ENCODE results near the gene TIAM1.

The TIAM1 gene

DNA sequence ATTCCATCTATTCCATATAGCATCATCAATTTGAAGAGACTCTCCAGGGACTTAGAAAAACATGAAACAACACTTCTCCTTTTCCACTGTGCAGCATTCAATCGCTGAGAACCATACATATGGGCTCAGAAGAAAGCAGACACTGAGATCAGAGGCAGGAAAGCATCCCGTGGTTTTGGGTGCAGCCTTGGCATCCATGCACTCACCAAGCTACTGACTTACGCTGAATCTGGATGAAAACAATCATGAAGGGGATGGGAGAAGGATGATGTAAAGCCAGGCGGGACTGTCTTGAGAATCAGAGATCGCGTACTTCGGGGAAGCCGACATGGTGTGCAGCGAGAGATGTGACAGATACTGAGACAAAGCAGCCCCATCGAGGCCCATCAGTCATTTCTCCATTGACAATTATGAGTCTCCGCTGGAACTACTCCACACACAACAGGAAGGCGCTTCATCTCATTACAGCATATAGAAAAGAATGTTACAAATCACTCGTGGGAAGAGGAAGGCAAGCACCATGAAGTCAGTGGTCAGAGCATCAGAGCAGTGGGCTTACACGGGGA is 2.3 kb upstream of the TIAM1 start:
- no peak overlapping the region for H2AFZ ChIP-seq (ENCODE audit: low read length)
- H3K18ac ChIP-seq (ENCODE audit: low read length): no peak overlapping the region
- no peaks in the 10 kb centered on the region for H3K79me1 ChIP-seq (ENCODE audit: low read depth, low read length)
- no peak overlapping the region for H3K4ac ChIP-seq (ENCODE audit: low read length)
- no peak overlapping the region for H3K4me3 ChIP-seq (ENCODE audit: low read length in 2 of 2)
- H3K9ac ChIP-seq (ENCODE audit: low read depth, low read length, poor library complexity): no peak overlapping the region
- no peak overlapping the region for H4K91ac ChIP-seq (ENCODE audit: low read depth, low read length, poor library complexity)
- peaks cover 0 to 3% of the 10 kb centered on the region in 2 donors for H3K9me3 ChIP-seq (replicated peaks in 1 of 2; ENCODE audit: control insufficient read depth in 2 of 2, insufficient read depth in 1 of 2, low read depth in 1 of 2, low read length in 2 of 2)
- no peak overlapping the region for H3K27ac ChIP-seq (replicated peaks; ENCODE audit: low read length)
- H2AK5ac ChIP-seq (ENCODE audit: low read depth, low read length): no peak overlapping the region
- WGBS, 2 donors (ENCODE audit: extremely low coverage in 2 of 2, insufficient read length in 2 of 2, insufficient replicate concordance in 1 of 2): no CpG with 5 or more reads among the region's 14 CpGs
- H3K4me1 ChIP-seq (ENCODE audit: control insufficient read depth in 2 of 2, insufficient read depth in 1 of 2, low read depth in 1 of 2, low read length in 2 of 2): peaks cover 0 to 18% of the 10 kb centered on the region in 2 donors
- no peak overlapping the region for H2BK15ac ChIP-seq (ENCODE audit: low read length)
- no peaks in the 10 kb centered on the region for H3K36me3 ChIP-seq (replicated peaks in 1 of 2; ENCODE audit: control insufficient read depth in 2 of 2, insufficient read depth in 2 of 2, low read length in 2 of 2)
- H3K23ac ChIP-seq (ENCODE audit: low read depth, low read length, poor library complexity): no peak overlapping the region
- H2BK5ac ChIP-seq (ENCODE audit: low read length): no peak overlapping the region
- H3K4me2 ChIP-seq (ENCODE audit: insufficient read depth, low read length, poor library complexity, severe bottlenecking): no peak overlapping the region
- no peak overlapping the region for H4K8ac ChIP-seq (ENCODE audit: low read depth, low read length)
- no peaks in the 10 kb centered on the region for H3K27me3 ChIP-seq (ENCODE audit: control insufficient read depth in 3 of 3, insufficient read depth in 3 of 3, low read depth in 1 of 3, low read length in 3 of 3)
- DNase-seq (ENCODE audit: low spot score): no peak
- no peak overlapping the region for H2BK120ac ChIP-seq (ENCODE audit: low read depth, low read length)
- H3K14ac ChIP-seq (ENCODE audit: low read length): no peak overlapping the region
- H2BK12ac ChIP-seq (ENCODE audit: low read length): no peak overlapping the region

DNA sequence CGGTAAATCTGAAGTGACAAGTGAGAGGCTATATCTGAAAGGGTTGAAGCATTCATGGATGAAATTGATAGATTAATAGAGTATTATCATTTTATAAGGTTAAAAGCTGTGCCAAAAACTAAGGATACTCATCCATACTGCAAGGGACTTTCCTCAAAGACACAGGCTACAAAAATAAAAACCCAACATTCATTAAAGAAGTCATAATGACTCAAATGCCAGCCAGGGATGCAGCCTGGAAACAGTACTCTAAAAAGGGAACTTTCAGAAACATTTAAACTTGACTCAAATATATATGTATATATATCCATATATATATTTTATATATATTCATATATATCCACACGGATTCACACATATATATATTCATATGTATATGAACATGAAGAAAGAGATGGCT is 1.1 kb upstream of the TIAM1 start:
- H3K27ac ChIP-seq (replicated peaks; ENCODE audit: low read length): no peak overlapping the region
- H3K36me3 ChIP-seq (replicated peaks in 1 of 2; ENCODE audit: control insufficient read depth in 2 of 2, insufficient read depth in 2 of 2, low read length in 2 of 2): no peaks in the 10 kb centered on the region
- H3K4me1 ChIP-seq (ENCODE audit: control insufficient read depth in 2 of 2, insufficient read depth in 1 of 2, low read depth in 1 of 2, low read length in 2 of 2): peaks cover under 1 to 18% of the 10 kb centered on the region in 2 donors
- H3K27me3 ChIP-seq (ENCODE audit: control insufficient read depth in 3 of 3, insufficient read depth in 3 of 3, low read depth in 1 of 3, low read length in 3 of 3): no peaks in the 10 kb centered on the region
- H3K4me3 ChIP-seq (ENCODE audit: low read length in 2 of 2): no peak overlapping the region
- no peak overlapping the region for H3K9ac ChIP-seq (ENCODE audit: low read depth, low read length, poor library complexity)
- H2AK5ac ChIP-seq (ENCODE audit: low read depth, low read length): no peak overlapping the region
- no peak overlapping the region for H4K91ac ChIP-seq (ENCODE audit: low read depth, low read length, poor library complexity)
- H3K14ac ChIP-seq (ENCODE audit: low read length): no peak overlapping the region
- WGBS, 2 donors (ENCODE audit: extremely low coverage in 2 of 2, insufficient read length in 2 of 2, insufficient replicate concordance in 1 of 2): no CpG with 5 or more reads among the region's 2 CpGs
- H3K9me3 ChIP-seq (replicated peaks in 1 of 2; ENCODE audit: control insufficient read depth in 2 of 2, insufficient read depth in 1 of 2, low read depth in 1 of 2, low read length in 2 of 2): peaks cover 0 to 3% of the 10 kb centered on the region in 2 donors
- H2BK15ac ChIP-seq (ENCODE audit: low read length): no peak overlapping the region
- no peak overlapping the region for H3K4ac ChIP-seq (ENCODE audit: low read length)
- no peaks in the 10 kb centered on the region for H3K79me1 ChIP-seq (ENCODE audit: low read depth, low read length)
- H2BK12ac ChIP-seq (ENCODE audit: low read length): no peak overlapping the region
- H3K23ac ChIP-seq (ENCODE audit: low read depth, low read length, poor library complexity): no peak overlapping the region
- H3K4me2 ChIP-seq (ENCODE audit: insufficient read depth, low read length, poor library complexity, severe bottlenecking): no peak overlapping the region
- H2AFZ ChIP-seq (ENCODE audit: low read length): no peak overlapping the region
- no peak overlapping the region for H2BK120ac ChIP-seq (ENCODE audit: low read depth, low read length)
- no peak for DNase-seq (ENCODE audit: low spot score)
- H4K8ac ChIP-seq (ENCODE audit: low read depth, low read length): no peak overlapping the region
- no peak overlapping the region for H3K18ac ChIP-seq (ENCODE audit: low read length)
- H2BK5ac ChIP-seq (ENCODE audit: low read length): no peak overlapping the region

DNA sequence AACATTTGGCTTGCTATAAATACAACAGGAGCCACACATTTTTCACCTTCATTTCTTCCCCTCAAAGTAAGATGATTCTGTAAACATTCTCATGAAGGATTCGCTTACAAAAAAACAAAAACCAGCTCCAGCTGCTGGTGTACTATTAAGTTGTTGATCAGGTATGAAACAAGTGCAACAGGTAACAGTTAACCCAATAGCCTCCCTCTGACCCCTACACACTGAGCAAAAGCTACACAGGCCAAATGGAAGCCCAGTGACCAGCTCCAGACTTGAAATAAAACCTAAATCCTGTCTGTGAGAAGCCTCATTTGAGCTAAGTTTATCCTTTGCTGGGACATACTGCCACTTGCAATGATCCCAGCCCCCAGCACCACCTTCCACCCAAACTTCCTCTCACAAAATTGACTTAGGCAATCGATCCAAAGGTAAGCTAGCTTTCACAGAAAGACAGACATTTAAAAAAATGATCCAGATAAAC is 991 bp downstream of the TIAM1 start:
- DNase-seq (ENCODE audit: low spot score): no peak
- H3K23ac ChIP-seq (ENCODE audit: low read depth, low read length, poor library complexity): no peak overlapping the region
- H2AFZ ChIP-seq (ENCODE audit: low read length): peak overlapping the region; percentile 85
- no peak overlapping the region for H2BK12ac ChIP-seq (ENCODE audit: low read length)
- H3K18ac ChIP-seq (ENCODE audit: low read length): no peak overlapping the region
- no peak overlapping the region for H3K4ac ChIP-seq (ENCODE audit: low read length)
- H3K9ac ChIP-seq (ENCODE audit: low read depth, low read length, poor library complexity): no peak overlapping the region
- no peaks in the 10 kb centered on the region for H3K27me3 ChIP-seq (ENCODE audit: control insufficient read depth in 3 of 3, insufficient read depth in 3 of 3, low read depth in 1 of 3, low read length in 3 of 3)
- no peak overlapping the region for H4K8ac ChIP-seq (ENCODE audit: low read depth, low read length)
- H3K36me3 ChIP-seq (replicated peaks in 1 of 2; ENCODE audit: control insufficient read depth in 2 of 2, insufficient read depth in 2 of 2, low read length in 2 of 2): peaks cover 0 to 3% of the 10 kb centered on the region in 2 donors
- H2AK5ac ChIP-seq (ENCODE audit: low read depth, low read length): no peak overlapping the region
- no peak overlapping the region for H2BK120ac ChIP-seq (ENCODE audit: low read depth, low read length)
- H2BK5ac ChIP-seq (ENCODE audit: low read length): no peak overlapping the region
- H3K14ac ChIP-seq (ENCODE audit: low read length): no peak overlapping the region
- H3K4me3 ChIP-seq (ENCODE audit: low read length in 2 of 2): peak overlapping the region in 1 of 2 donors; percentile 54
- no peak overlapping the region for H2BK15ac ChIP-seq (ENCODE audit: low read length)
- peak overlapping the region; percentile 99 for H3K4me2 ChIP-seq (ENCODE audit: insufficient read depth, low read length, poor library complexity, severe bottlenecking)
- H3K4me1 ChIP-seq (ENCODE audit: control insufficient read depth in 2 of 2, insufficient read depth in 1 of 2, low read depth in 1 of 2, low read length in 2 of 2): peaks cover 15 to 32% of the 10 kb centered on the region in 2 donors
- no peak overlapping the region for H4K91ac ChIP-seq (ENCODE audit: low read depth, low read length, poor library complexity)
- H3K79me1 ChIP-seq (ENCODE audit: low read depth, low read length): no peaks in the 10 kb centered on the region
- no CpG with 5 or more reads among the region's 2 CpGs for WGBS, 2 donors (ENCODE audit: extremely low coverage in 2 of 2, insufficient read length in 2 of 2, insufficient replicate concordance in 1 of 2)
- no peak overlapping the region for H3K27ac ChIP-seq (replicated peaks; ENCODE audit: low read length)
- H3K9me3 ChIP-seq (replicated peaks in 1 of 2; ENCODE audit: control insufficient read depth in 2 of 2, insufficient read depth in 1 of 2, low read depth in 1 of 2, low read length in 2 of 2): no peaks in the 10 kb centered on the region

DNA sequence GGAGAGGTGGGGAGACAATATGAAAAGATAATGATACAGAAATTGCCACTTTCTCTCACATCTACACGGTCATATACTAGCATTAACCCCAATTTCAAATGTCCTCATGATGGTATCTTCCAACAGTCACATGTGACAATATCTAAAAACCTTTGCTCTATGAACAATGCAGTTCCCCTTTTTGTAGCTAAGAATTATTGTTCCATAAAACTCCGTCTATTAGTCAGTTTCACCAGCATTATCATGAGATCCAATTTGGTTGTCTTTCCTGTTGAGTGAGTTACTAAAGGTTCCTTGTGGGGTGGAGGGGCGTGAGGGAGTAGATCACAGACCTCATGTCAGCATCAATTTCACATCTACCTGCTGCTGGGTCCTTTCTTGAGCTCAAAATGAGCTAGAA is 1.7 kb downstream of the TIAM1 start:
- no peaks in the 10 kb centered on the region for H3K27me3 ChIP-seq (ENCODE audit: control insufficient read depth in 3 of 3, insufficient read depth in 3 of 3, low read depth in 1 of 3, low read length in 3 of 3)
- no peak overlapping the region for H2BK120ac ChIP-seq (ENCODE audit: low read depth, low read length)
- H3K9me3 ChIP-seq (replicated peaks in 1 of 2; ENCODE audit: control insufficient read depth in 2 of 2, insufficient read depth in 1 of 2, low read depth in 1 of 2, low read length in 2 of 2): no peaks in the 10 kb centered on the region
- no peak overlapping the region for H4K8ac ChIP-seq (ENCODE audit: low read depth, low read length)
- WGBS, 2 donors (ENCODE audit: extremely low coverage in 2 of 2, insufficient read length in 2 of 2, insufficient replicate concordance in 1 of 2): no CpG with 5 or more reads among the region's 3 CpGs
- no peak overlapping the region for H2BK5ac ChIP-seq (ENCODE audit: low read length)
- peaks cover 0 to 8% of the 10 kb centered on the region in 2 donors for H3K36me3 ChIP-seq (replicated peaks in 1 of 2; ENCODE audit: control insufficient read depth in 2 of 2, insufficient read depth in 2 of 2, low read length in 2 of 2)
- H3K27ac ChIP-seq (replicated peaks; ENCODE audit: low read length): no peak overlapping the region
- no peak overlapping the region for H3K4ac ChIP-seq (ENCODE audit: low read length)
- no peak overlapping the region for H3K18ac ChIP-seq (ENCODE audit: low read length)
- H3K4me3 ChIP-seq (ENCODE audit: low read length in 2 of 2): no peak overlapping the region
- H3K79me1 ChIP-seq (ENCODE audit: low read depth, low read length): no peaks in the 10 kb centered on the region
- no peak overlapping the region for H2AFZ ChIP-seq (ENCODE audit: low read length)
- no peak overlapping the region for H2BK15ac ChIP-seq (ENCODE audit: low read length)
- H3K9ac ChIP-seq (ENCODE audit: low read depth, low read length, poor library complexity): no peak overlapping the region
- H3K4me1 ChIP-seq (ENCODE audit: control insufficient read depth in 2 of 2, insufficient read depth in 1 of 2, low read depth in 1 of 2, low read length in 2 of 2): peaks cover 15 to 33% of the 10 kb centered on the region in 2 donors
- no peak overlapping the region for H3K4me2 ChIP-seq (ENCODE audit: insufficient read depth, low read length, poor library complexity, severe bottlenecking)
- H2AK5ac ChIP-seq (ENCODE audit: low read depth, low read length): no peak overlapping the region
- no peak for DNase-seq (ENCODE audit: low spot score)
- no peak overlapping the region for H3K23ac ChIP-seq (ENCODE audit: low read depth, low read length, poor library complexity)
- no peak overlapping the region for H4K91ac ChIP-seq (ENCODE audit: low read depth, low read length, poor library complexity)
- H3K14ac ChIP-seq (ENCODE audit: low read length): no peak overlapping the region
- no peak overlapping the region for H2BK12ac ChIP-seq (ENCODE audit: low read length)
